Measurements from ENCODE around the gene DLX3. TPM values are rescaled to one million over a fixed set of nuclear protein-coding genes. Genes with fewer than 3 reads are reported as not detected.
"Not testable (repeated sequence)": the region's sequence is repeated elsewhere in the genome, so short reads cannot be mapped to it uniquely, and the experiment has no call there.

The DLX3 gene
- not detected for total RNA-seq

- no peak for DNase-seq
Observed at GRCh38 chr17:49995055-49995738, at the start of gene DLX3. DLX3 (minus strand) TSS chr17:49995224; CDS start chr17:49994998, 226 bp downstream.

- DNase-seq = no peak
Observed at GRCh38 chr17:50044483-50044882, 49.5 kb upstream of the DLX3 start.

- no peak for DNase-seq
Observed at GRCh38 chr17:50043290-50044148, 48.5 kb upstream of the DLX3 start.

GRCh38 chr17:50042211-50042610 is 47.2 kb upstream of the DLX3 start:
- no peak for DNase-seq

GRCh38 chr17:50040496-50040895 is 45.5 kb upstream of the DLX3 start:
- DNase-seq = not testable (repeated sequence)

GRCh38 chr17:50039058-50039457 is 44.0 kb upstream of the DLX3 start:
- DNase-seq = no peak

- no peak for DNase-seq
Observed at GRCh38 chr17:50037321-50038107, 42.5 kb upstream of the DLX3 start.

- no peak for DNase-seq
Observed at GRCh38 chr17:50036455-50037261, 41.6 kb upstream of the DLX3 start.

- no peak for DNase-seq
Observed at GRCh38 chr17:50035945-50036344, 40.9 kb upstream of the DLX3 start.

GRCh38 chr17:50035421-50035879 is 40.4 kb upstream of the DLX3 start:
- no peak for DNase-seq

- no peak for DNase-seq
Observed at GRCh38 chr17:50034498-50035364, 39.7 kb upstream of the DLX3 start.

GRCh38 chr17:50033316-50033715 is 38.3 kb upstream of the DLX3 start:
- DNase-seq = no peak

- DNase-seq = no peak
Observed at GRCh38 chr17:50029185-50029584, 34.2 kb upstream of the DLX3 start.

- DNase-seq = no peak
Observed at GRCh38 chr17:50028736-50029120, 33.7 kb upstream of the DLX3 start.

GRCh38 chr17:50027881-50028735 is 33.1 kb upstream of the DLX3 start:
- DNase-seq = no peak

- no peak for DNase-seq
Observed at GRCh38 chr17:50027172-50027880, 32.3 kb upstream of the DLX3 start.

GRCh38 chr17:50026837-50027171 is 31.8 kb upstream of the DLX3 start:
- DNase-seq = peak; percentile 53

GRCh38 chr17:50026046-50026675 is 31.1 kb upstream of the DLX3 start:
- no peak for DNase-seq

GRCh38 chr17:50024808-50025207 is 29.8 kb upstream of the DLX3 start:
- no peak for DNase-seq

Measured in occipital lobe (tissue), 2 donors.